GM10266 (cell line): Measurements from ENCODE around the gene KIF4A.

Experiments
- DNase-seq: peaks from one replicate; pipeline ENCODE4 v3.0.0; 2012; ENCODE audit errors: extremely low spot score
- CTCF ChIP-seq: IDR thresholded peaks from 2 replicates; pipeline ENCODE4 v1.5.1; 2012; ENCODE audit warnings: mild to moderate bottlenecking, low read depth; ENCODE audit not compliant: control insufficient read depth, insufficient read depth; ENCODE audit errors: missing control alignments

Gene KIF4A

GRCh38 chrX:70402721-70403120 lies 112.8 kb downstream of the KIF4A start:
- no peak for TF ChIP-seq CTCF
- no peak for DNase-seq

GRCh38 chrX:70405003-70405402 lies 115.1 kb downstream of the KIF4A start:
- DNase-seq = no peak
- no peak for TF ChIP-seq CTCF

- TF ChIP-seq CTCF = no peak
Measured at GRCh38 chrX:70410921-70411320, 121.0 kb downstream of the KIF4A start.

GRCh38 chrX:70411475-70411874 lies 121.6 kb downstream of the KIF4A start:
- no peak for DNase-seq
- TF ChIP-seq CTCF = no peak

More at GRCh38 chrX:70410921-70411320, 121.0 kb downstream of the KIF4A start:
- no peak for DNase-seq

- TF ChIP-seq CTCF = no peak
- no peak for DNase-seq
Measured at GRCh38 chrX:70421618-70422017, 131.7 kb downstream of the KIF4A start.

- no peak for DNase-seq
- TF ChIP-seq CTCF = no peak
Measured at GRCh38 chrX:70422851-70423341, 133.0 kb downstream of the KIF4A start, which contains the start of gene GDPD2. TSS of gene GDPD2 (plus strand) at chrX:70423314. CDS start at chrX:70424985, 1,671 bp downstream.

- no peak for TF ChIP-seq CTCF
- DNase-seq = no peak
Measured at GRCh38 chrX:70423936-70424675, 134.2 kb downstream of the KIF4A start.
